Gastroesophageal sphincter (tissue), 4 donors: ENCODE data around the gene MRPS17. TPM values are rescaled to one million over a fixed set of nuclear protein-coding genes. Genes with fewer than 3 reads are reported as not detected.

Experiments
- ATAC-seq: fragments of 150-250 bp; one replicate; pipeline ENCODE4 v1.9.1; 2016; ENCODE audit warnings: mild to moderate bottlenecking, moderate library complexity
- H3K27ac ChIP-seq, 4 donors: fragments of 200-600 bp; sonication (generic) in 3 of 4; 1 replicate in 3 of 4; 2 replicates in 1 of 4; pipeline ENCODE4 v1.5.1; 2016 to 2019
- H3K27me3 ChIP-seq: fragments of 200-600 bp; sonication (generic); one replicate; pipeline ENCODE4 v1.5.1; 2019
- H3K36me3 ChIP-seq, 2 donors: fragments of 200-600 bp; sonication (generic); one replicate each; pipeline ENCODE4 v1.5.1; 2019; ENCODE audit warnings: control low read depth in 1 of 2
- H3K4me1 ChIP-seq, 3 donors: fragments of 200-600 bp; sonication (generic); 1 replicate in 2 of 3; 2 replicates in 1 of 3; pipeline ENCODE4 v1.5.1; 2016 to 2019; ENCODE audit warnings: control low read depth in 2 of 3
- H3K4me3 ChIP-seq, 2 donors: fragments of 200-600 bp; sonication (generic); one replicate each; pipeline ENCODE4 v1.5.1; 2019; ENCODE audit warnings: mild to moderate bottlenecking in 1 of 2, moderate library complexity in 1 of 2
- H3K9me3 ChIP-seq, 3 donors: fragments of 200-600 bp; sonication (generic); one replicate each; pipeline ENCODE4 v1.5.1; 2017 to 2019; ENCODE audit warnings: control low read depth in 2 of 3
- EP300 ChIP-seq: sonication (generic); formaldehyde crosslinking; IDR thresholded peaks from one replicate; pipeline ENCODE4 v1.6.1; 2017; ENCODE audit warnings: antibody characterized with exemption, mild to moderate bottlenecking
- POLR2A ChIP-seq, 2 donors: fragments of 450-650 bp; IDR thresholded peaks; one replicate each; pipeline ENCODE4 v1.6.1; 2017; ENCODE audit warnings: antibody characterized with exemption in 2 of 2, mild to moderate bottlenecking in 2 of 2, moderate library complexity in 1 of 2
- POLR2AphosphoS5 ChIP-seq: sonication (generic); formaldehyde crosslinking; IDR thresholded peaks from one replicate; pipeline ENCODE4 v1.6.1; 2017; ENCODE audit warnings: antibody characterized with exemption
- WGBS, 2 donors: methylation state at CpG; one replicate each; pipeline ENCODE4 v1.1.5; 2018; ENCODE audit warnings: low coverage in 1 of 2; 5-methylcytosine and 5-hydroxymethylcytosine counted together
- total RNA-seq, 4 donors: library from RNA; depleted of rRNA; stranded (reverse); fragments of >200 nt; gene quantifications; one replicate each; pipeline ENCODE4 v1.1.0, GENCODE V29; 2016
- TF ChIP-seq, protein P1 (sequence below), 4 experiments: fragments of 200-600 bp in 2 of 4; fragments of 450-650 bp in 2 of 4; sonication (generic) in 1 of 4; IDR thresholded peaks; one replicate each; pipeline ENCODE4 v1.5.1; 2017 to 2019; ENCODE audit warnings: antibody characterized with exemption in 4 of 4, mild to moderate bottlenecking in 2 of 4, moderate library complexity in 2 of 4

Gene MRPS17
- total RNA-seq, 4 donors from 2014 or later: 10.1 to 19.7 (median 13.7) TPM

DNA sequence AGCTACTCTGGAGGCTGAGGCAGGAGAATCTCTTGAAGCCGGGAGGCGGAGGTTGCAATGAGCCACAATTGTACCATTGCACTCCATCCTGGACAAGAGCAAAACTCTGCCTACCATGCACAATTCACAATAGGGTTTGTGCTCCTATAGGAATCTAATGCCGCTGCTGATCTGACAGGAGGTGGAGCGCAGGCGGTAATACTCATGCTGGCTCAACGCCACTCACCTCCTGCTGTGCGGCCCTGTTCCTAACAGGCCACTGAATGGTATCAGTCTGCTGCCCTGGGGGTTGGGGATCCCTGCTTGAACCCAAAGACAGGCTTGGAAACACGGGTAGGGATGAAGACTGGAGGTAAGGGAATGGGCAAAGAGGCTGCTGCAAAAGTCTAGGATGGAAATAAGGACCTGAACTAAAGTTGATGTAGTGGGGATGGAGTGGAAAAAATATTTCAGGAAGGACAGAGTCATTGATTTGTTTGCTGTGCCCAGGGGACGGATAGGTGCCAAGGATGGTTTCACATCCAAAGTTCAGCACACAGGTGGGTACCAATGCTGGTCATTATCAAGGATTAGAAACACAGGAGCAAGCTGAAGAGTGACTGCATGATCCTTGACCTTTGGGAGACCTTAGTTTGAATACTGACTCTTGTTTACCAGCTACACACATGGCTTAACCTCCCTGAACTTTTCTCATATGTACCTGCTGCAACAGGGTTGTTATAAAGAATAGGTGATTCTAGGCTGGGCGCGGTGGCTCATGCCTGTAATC lies 2.2 kb downstream of the MRPS17 start:
- peaks cover 0 to 20% (median 7%) of the 10 kb centered on the region in 3 donors for H3K4me1 ChIP-seq
- H3K27me3 ChIP-seq: no peaks in the 10 kb centered on the region
- no peaks in the 10 kb centered on the region for H3K9me3 ChIP-seq
- no peak overlapping the region for H3K4me3 ChIP-seq
- WGBS, 2 donors: 89 to 90% methylated on average over 4 to 6 of the region's 11 CpGs
- ATAC-seq: no peak
- H3K36me3 ChIP-seq: peaks cover 0 to 34% of the 10 kb centered on the region in 2 donors
- TF ChIP-seq POLR2AphosphoS5 (no peak), POLR2A (IDR thresholded peaks at IDR 0.05) (no peak), EP300 (no peak)
- H3K27ac ChIP-seq: no peak overlapping the region

DNA sequence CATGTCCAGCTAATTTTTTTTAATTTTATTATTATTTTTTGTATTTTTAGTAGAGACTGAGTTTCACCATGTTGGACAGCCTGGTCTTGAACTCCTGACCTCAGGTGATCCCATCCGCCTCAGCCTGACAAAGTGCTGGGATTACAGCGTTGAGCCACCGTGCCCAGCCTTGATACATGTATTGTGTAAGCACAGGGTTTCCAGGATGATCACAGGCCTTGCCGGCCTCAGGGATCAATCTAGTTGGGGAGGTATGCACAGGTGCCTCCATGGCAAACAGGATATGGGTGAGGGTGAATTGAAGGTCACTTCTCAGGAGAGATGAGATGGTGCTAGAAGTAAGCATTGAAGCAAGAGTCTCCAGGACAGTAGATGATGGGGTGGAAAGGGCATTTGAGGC lies 5.5 kb downstream of the MRPS17 start:
- Histone ChIP-seq H3K27ac (no peak overlapping the region), H3K4me1 (peaks cover 0 to 14% (median 7%) of the 10 kb centered on the region in 3 donors), H3K36me3 (peaks cover 0 to 34% of the 10 kb centered on the region in 2 donors), H3K4me3 (no peak overlapping the region), H3K9me3 (no peaks in the 10 kb centered on the region), H3K27me3 (no peaks in the 10 kb centered on the region)
- TF ChIP-seq POLR2A (IDR thresholded peaks at IDR 0.05): no peak
- TF ChIP-seq, protein P1, sequence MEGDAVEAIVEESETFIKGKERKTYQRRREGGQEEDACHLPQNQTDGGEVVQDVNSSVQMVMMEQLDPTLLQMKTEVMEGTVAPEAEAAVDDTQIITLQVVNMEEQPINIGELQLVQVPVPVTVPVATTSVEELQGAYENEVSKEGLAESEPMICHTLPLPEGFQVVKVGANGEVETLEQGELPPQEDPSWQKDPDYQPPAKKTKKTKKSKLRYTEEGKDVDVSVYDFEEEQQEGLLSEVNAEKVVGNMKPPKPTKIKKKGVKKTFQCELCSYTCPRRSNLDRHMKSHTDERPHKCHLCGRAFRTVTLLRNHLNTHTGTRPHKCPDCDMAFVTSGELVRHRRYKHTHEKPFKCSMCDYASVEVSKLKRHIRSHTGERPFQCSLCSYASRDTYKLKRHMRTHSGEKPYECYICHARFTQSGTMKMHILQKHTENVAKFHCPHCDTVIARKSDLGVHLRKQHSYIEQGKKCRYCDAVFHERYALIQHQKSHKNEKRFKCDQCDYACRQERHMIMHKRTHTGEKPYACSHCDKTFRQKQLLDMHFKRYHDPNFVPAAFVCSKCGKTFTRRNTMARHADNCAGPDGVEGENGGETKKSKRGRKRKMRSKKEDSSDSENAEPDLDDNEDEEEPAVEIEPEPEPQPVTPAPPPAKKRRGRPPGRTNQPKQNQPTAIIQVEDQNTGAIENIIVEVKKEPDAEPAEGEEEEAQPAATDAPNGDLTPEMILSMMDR (IDR thresholded peaks at IDR 0.05): no peak
- TF ChIP-seq POLR2AphosphoS5: no peak
- TF ChIP-seq EP300: no peak
- no peak for ATAC-seq
- 92 to 100% methylated on average over 1 to 2 of the region's 4 CpGs for WGBS, 2 donors

GRCh38 chr7:55962014-55962413 lies 10.3 kb downstream of the MRPS17 start:
- H3K36me3 ChIP-seq: no peaks in the 10 kb centered on the region
- H3K4me1 ChIP-seq: peaks cover 0 to 32% (median 18%) of the 10 kb centered on the region in 3 donors
- no peaks in the 10 kb centered on the region for H3K27me3 ChIP-seq
- ATAC-seq: no peak
- 75% methylated on average over 2 of the region's 3 CpGs; no CpG with 5 or more reads in 1 of the 2 donors for WGBS, 2 donors
- TF ChIP-seq EP300: no peak
- TF ChIP-seq, protein P1 (IDR thresholded peaks at IDR 0.05): no peak
- TF ChIP-seq POLR2AphosphoS5: no peak
- no peak for TF ChIP-seq POLR2A (IDR thresholded peaks at IDR 0.05)
- H3K27ac ChIP-seq: peak overlapping the region in 3 of 4 donors; percentile 53 to 98 (median 97)
- H3K9me3 ChIP-seq: no peaks in the 10 kb centered on the region
- no peak overlapping the region for H3K4me3 ChIP-seq

- no peaks in the 10 kb centered on the region for H3K27me3 ChIP-seq
- H3K9me3 ChIP-seq: no peaks in the 10 kb centered on the region
- H3K27ac ChIP-seq: peak overlapping the region; percentile 66 to 99 (median 98)
- peaks cover 0 to 2% of the 10 kb centered on the region in 2 donors for H3K36me3 ChIP-seq
- ATAC-seq: no peak
- WGBS, 2 donors: 53% methylated on average over 9 of the region's 15 CpGs; no CpG with 5 or more reads in 1 of the 2 donors
- TF ChIP-seq EP300 (no peak), POLR2AphosphoS5 (no peak), POLR2A (IDR thresholded peaks at IDR 0.05) (no peak)
- TF ChIP-seq, protein P1 (IDR thresholded peaks at IDR 0.05): no peak
- H3K4me3 ChIP-seq: peak overlapping the region; percentile 34 to 80
- peaks cover 0 to 45% (median 18%) of the 10 kb centered on the region in 3 donors for H3K4me1 ChIP-seq
Measured at GRCh38 chr7:55963584-55964168, 12.0 kb downstream of the MRPS17 start.

- peak within 1 kb of the TSS; percentile 76 to 99 (median 98) for H3K27ac ChIP-seq
- ATAC-seq: peak; percentile 89
- TF ChIP-seq, protein P1 (IDR thresholded peaks at IDR 0.05): peak in 3 of 4 experiments; percentile 55 to 89 (median 87)
- TF ChIP-seq POLR2A (IDR thresholded peaks at IDR 0.05) (peak; percentile 41 to 72), POLR2AphosphoS5 (no peak), EP300 (no peak)
- 0% methylated on average over 5 of the region's 105 CpGs; no CpG with 5 or more reads in 1 of the 2 donors for WGBS, 2 donors
- H3K4me1 ChIP-seq: peaks cover 0 to 53% (median 18%) of the 10 kb centered on the region in 3 donors
- no peaks in the 10 kb centered on the region for H3K9me3 ChIP-seq
- peaks cover 0 to 9% of the 10 kb centered on the region in 2 donors for H3K36me3 ChIP-seq
- H3K27me3 ChIP-seq: no peaks in the 10 kb centered on the region
- H3K4me3 ChIP-seq: peak within 1 kb of the TSS; percentile 50 to 80
Measured at GRCh38 chr7:55964261-55965099, 12.8 kb downstream of the MRPS17 start, which contains the start of gene NIPSNAP2. TSS of gene NIPSNAP2 (plus strand) at chr7:55964585. CDS start at chr7:55964610, 25 bp downstream.
